Endothelial cell of umbilical vein (primary cell): ENCODE measurements around the gene FOXF1. TPM values are rescaled to one million over a fixed set of nuclear protein-coding genes. Genes with fewer than 3 reads are reported as not detected.

ENCODE experiments used
- BruUV-seq: library from RNA; stranded (reverse); fragments of 400-500 nt; replicated peaks from 2 replicates; lab custom pipeline; 2021; lab: Mats Ljungman, UMichigan
- CTCF ChIA-PET: fragments of 300-600, 350-600 bp; sonication (Branson Sonifier 250); formaldehyde crosslinking; loops from one replicate; lab custom pipeline; 2021; ENCODE audit warnings: antibody characterized with exemption, inconsistent platforms; lab: Charles Lee
- POLR2A ChIA-PET: fragments of 300-600, 350-600 bp; sonication (Branson Sonifier 250); formaldehyde crosslinking; loops from one replicate; lab custom pipeline; 2021; ENCODE audit warnings: antibody characterized with exemption, inconsistent platforms; lab: Charles Lee
- DNase-seq: peaks from one replicate; pipeline ENCODE4 v3.0.0-alpha.2; 2011; ENCODE audit warnings: low read depth, low spot score
- FAIRE-seq: peaks from 2 replicates; lab custom pipeline; 2011; peaks lifted over from hg19 to GRCh38; lab: Jason Lieb, UNC
- H2AFZ ChIP-seq: 2 replicates; pipeline ENCODE4 v1.6.0; 2012; ENCODE audit warnings: low read depth, low read length, control low read depth, inconsistent platforms
- H3K27ac ChIP-seq: 2 replicates; pipeline ENCODE4 v1.5.1; 2011; ENCODE audit warnings: low read depth, mild to moderate bottlenecking, control low read depth, low read length, moderate library complexity; ENCODE audit not compliant: insufficient read depth
- H3K27me3 ChIP-seq, 2 experiments: 2 replicates each; pipeline versions ENCODE4 v1.6.0 to v1.6.1; 2011; ENCODE audit warnings: low read length in 2 of 2, mixed read lengths in 1 of 2; ENCODE audit not compliant: control insufficient read depth in 2 of 2, insufficient read depth in 2 of 2
- H3K36me3 ChIP-seq, 2 experiments: 2 replicates in 1 of 2; 3 replicates in 1 of 2; pipeline ENCODE4 v1.5.1; 2011; ENCODE audit warnings: low read length in 2 of 2, mild to moderate bottlenecking in 1 of 2, moderate library complexity in 1 of 2; ENCODE audit not compliant: control insufficient read depth in 2 of 2, insufficient read depth in 2 of 2; ENCODE audit errors: extremely low read depth in 1 of 2
- H3K4me1 ChIP-seq: 3 replicates; pipeline ENCODE4 v1.5.1; 2011; ENCODE audit warnings: mild to moderate bottlenecking, low read length; ENCODE audit not compliant: control insufficient read depth, insufficient read depth; ENCODE audit errors: extremely low read depth
- H3K4me2 ChIP-seq: 2 replicates; pipeline ENCODE4 v1.6.1; 2011; ENCODE audit warnings: low read length, control low read depth, mixed read lengths; ENCODE audit not compliant: insufficient read depth
- H3K4me3 ChIP-seq, 3 experiments: fragments of 200-600 bp in 1 of 3; sonication (generic), shearing (Covaris generic) in 1 of 3; replicated peaks in 1 of 3; 2 replicates each; pipeline ENCODE4 v1.5.1; 2011 to 2016; ENCODE audit warnings: control low read depth in 3 of 3, low read length in 3 of 3, mild to moderate bottlenecking in 2 of 3, inconsistent platforms in 1 of 3, low read depth in 1 of 3, moderate library complexity in 1 of 3; ENCODE audit not compliant: insufficient read depth in 1 of 3
- H3K79me2 ChIP-seq: 2 replicates; pipeline ENCODE4 v1.6.0; 2012; ENCODE audit warnings: low read length, inconsistent platforms; ENCODE audit not compliant: control insufficient read depth, insufficient read depth
- H3K9ac ChIP-seq: replicated peaks from 2 replicates; pipeline ENCODE3; 2011; ENCODE audit warnings: low read length, control low read depth; ENCODE audit not compliant: insufficient read depth; ENCODE audit errors: extremely low read depth
- H3K9me1 ChIP-seq: replicated peaks from 3 replicates; pipeline ENCODE4 v1.6.0; 2011; ENCODE audit warnings: mild to moderate bottlenecking, low read length; ENCODE audit not compliant: control insufficient read depth, insufficient read depth; ENCODE audit errors: extremely low read depth
- H3K9me3 ChIP-seq: replicated peaks from 2 replicates; pipeline ENCODE4 v1.5.1; 2012; ENCODE audit warnings: low read length, inconsistent platforms; ENCODE audit not compliant: control insufficient read depth, insufficient read depth
- H4K20me1 ChIP-seq: replicated peaks from 2 replicates; pipeline ENCODE3; 2011; ENCODE audit warnings: mild to moderate bottlenecking, low read length; ENCODE audit not compliant: control insufficient read depth, insufficient read depth; ENCODE audit errors: extremely low read depth
- CTCF ChIP-seq, 2 donors: IDR thresholded peaks; 1 replicate in 1 of 2; 2 replicates in 1 of 2; pipeline ENCODE4 v1.5.1; 2011; ENCODE audit warnings: low read length in 2 of 2, mild to moderate bottlenecking in 2 of 2, moderate library complexity in 2 of 2, control low read depth in 1 of 2, inconsistent platforms in 1 of 2, low read depth in 1 of 2; ENCODE audit not compliant: insufficient read depth in 1 of 2; ENCODE audit errors: extremely low read depth in 1 of 2
- EZH2 ChIP-seq: IDR thresholded peaks from 2 replicates; pipeline ENCODE4 v1.6.1; 2012; ENCODE audit warnings: borderline replicate concordance, low read depth, mild to moderate bottlenecking, moderate library complexity, low read length, inconsistent platforms; ENCODE audit not compliant: severe bottlenecking
- FOS ChIP-seq: IDR thresholded peaks from 2 replicates; pipeline ENCODE4 v1.6.1; 2011; ENCODE audit warnings: mild to moderate bottlenecking, low read length, moderate library complexity, borderline replicate concordance; ENCODE audit not compliant: insufficient read depth
- GATA2 ChIP-seq: IDR thresholded peaks from 2 replicates; pipeline ENCODE4 v1.7.0; 2011; ENCODE audit warnings: low read depth, mild to moderate bottlenecking, moderate library complexity, mixed read lengths, low read length; ENCODE audit not compliant: insufficient read length, insufficient read depth
- JUN ChIP-seq: IDR thresholded peaks from 2 replicates; pipeline ENCODE4 v1.6.1; 2011; ENCODE audit warnings: borderline replicate concordance, low read depth; ENCODE audit not compliant: insufficient read length, insufficient read depth
- MAX ChIP-seq: IDR thresholded peaks from 2 replicates; pipeline ENCODE4 v1.6.1; 2011; ENCODE audit not compliant: insufficient read depth, insufficient read length
- MYC ChIP-seq: IDR thresholded peaks from one replicate; pipeline ENCODE4 v1.6.1; 2011; ENCODE audit warnings: mild to moderate bottlenecking, low read depth, low read length
- POLR2A ChIP-seq: IDR thresholded peaks from 2 replicates; pipeline ENCODE4 v1.6.1; 2012; ENCODE audit warnings: low read depth, mild to moderate bottlenecking, control low read depth, low read length
- POLR2AphosphoS5 ChIP-seq: IDR thresholded peaks from 2 replicates; pipeline ENCODE4 v1.6.1; 2012; ENCODE audit warnings: low read depth, mild to moderate bottlenecking, control low read depth, low read length, moderate library complexity; ENCODE audit not compliant: insufficient read depth
- dilution Hi-C: fragments of 300-500 bp; cut with MboI; formaldehyde crosslinking; loops from one replicate; pipeline ENCODE4 v1.15.0; 2019; ENCODE audit warnings: low sequenced_read_pairs; ENCODE audit not compliant: extremely low pct_ligation_motif_present
- intact Hi-C: fragments of 100-400 bp; cut with micrococcal nuclease; formaldehyde crosslinking; loops from one replicate; pipeline ENCODE4 v1.10.0; 2022
- polyA plus RNA-seq, 4 experiments: library from polyadenylated mRNA; depleted of rRNA in 3 of 4; stranded (reverse) in 3 of 4; unstranded in 1 of 4; fragments of >200 nt; gene quantifications; 2 replicates each; pipeline versions ENCODE4 v1.2.1 to v1.2.3, GENCODE V29; 2011 to 2012; ENCODE audit warnings: missing spikeins in 1 of 4
- total RNA-seq: library from RNA; stranded (reverse); gene quantifications from 2 replicates; pipeline ENCODE4 v1.2.3, GENCODE V29; 2021

Gene FOXF1
- total and polyA plus RNA-seq, 2 donors (not counting 3 experiments of a cell fraction or from before 2014, with no cell fraction given) = 1.0 to 1.1 TPM

DNA sequence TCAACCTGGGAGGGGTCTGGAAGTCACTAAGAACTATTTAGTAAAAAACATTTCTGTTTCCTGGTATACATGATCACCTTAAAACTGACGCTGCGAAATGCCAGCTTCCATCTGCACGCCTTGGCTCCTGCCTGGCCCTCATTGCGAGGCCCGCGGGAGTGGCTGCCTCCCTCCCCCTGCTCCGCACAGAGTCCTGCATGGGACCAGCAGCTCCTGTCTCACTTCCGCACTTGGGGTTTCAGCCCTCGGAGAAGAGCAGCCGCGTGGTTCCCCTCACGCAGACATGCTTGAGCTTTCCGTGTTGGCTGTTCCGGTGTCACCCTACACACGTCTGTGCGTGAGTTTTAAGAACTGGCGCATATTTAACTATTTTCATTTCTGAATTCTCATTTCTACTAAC, 26.3 kb downstream of the FOXF1 start:
- dilution Hi-C loops = no loop called here
- POLR2A ChIA-PET = no interaction called here

DNA sequence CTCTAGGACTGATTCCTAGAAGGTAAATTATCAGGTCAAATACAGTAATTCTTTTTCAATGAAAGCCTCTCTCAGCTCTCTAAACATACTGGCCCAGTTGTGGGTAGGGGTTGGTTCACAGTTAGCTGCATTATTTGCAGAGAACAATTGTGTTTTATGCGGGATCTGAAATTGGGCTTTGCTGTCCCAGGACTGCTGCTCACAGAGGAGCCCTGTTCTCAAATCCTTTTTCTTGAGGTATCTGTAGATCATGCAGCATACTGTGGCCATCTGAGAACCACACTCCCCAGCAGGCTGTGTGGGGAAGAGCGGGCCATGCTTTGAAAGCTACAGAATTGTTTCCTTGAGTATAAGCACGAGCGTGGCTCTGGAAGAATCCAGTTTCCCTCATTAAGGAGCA, 27.2 kb downstream of the FOXF1 start:
- TF ChIP-seq POLR2A = no peak
- TF ChIP-seq CTCF (IDR thresholded peaks at IDR 0.05; ENCODE audit: extremely low read depth in 1 of 2, insufficient read depth in 1 of 2, low read depth in 1 of 2, low read length in 2 of 2) = no peak
- TF ChIP-seq FOS = no peak
- no peak for TF ChIP-seq POLR2AphosphoS5
- TF ChIP-seq MAX = no peak
- TF ChIP-seq EZH2 = no peak
- TF ChIP-seq JUN = no peak
- TF ChIP-seq MYC = no peak
- no peak for TF ChIP-seq GATA2
- DNase-seq (no peak), FAIRE-seq (no peak)
- no peak overlapping the region for H3K9ac ChIP-seq
- H3K79me2 ChIP-seq = no peaks in the 10 kb centered on the region
- intact Hi-C loops (no loop called here), dilution Hi-C loops (no loop called here)
- POLR2A ChIA-PET = no interaction called here
- H3K36me3 ChIP-seq = peaks cover 3 to 36% of the 10 kb centered on the region in 2 experiments
- no TSS peak for BruUV-seq
- H3K27ac ChIP-seq = no peak overlapping the region
- no peak overlapping the region for H3K4me2 ChIP-seq
- H4K20me1 ChIP-seq = no peaks in the 10 kb centered on the region
- H3K27me3 ChIP-seq = no peaks in the 10 kb centered on the region
- no peak overlapping the region for H3K4me3 ChIP-seq
- H2AFZ ChIP-seq = no peak overlapping the region
- CTCF ChIA-PET = no interaction called here
- no peaks in the 10 kb centered on the region for H3K4me1 ChIP-seq
- no peaks in the 10 kb centered on the region for H3K9me1 ChIP-seq
- H3K9me3 ChIP-seq = no peaks in the 10 kb centered on the region

More for the DNA sequence above, 26.3 kb downstream of the FOXF1 start:
- TF ChIP-seq MYC (no peak), GATA2 (no peak), POLR2A (no peak), JUN (no peak), MAX (no peak), EZH2 (no peak)
- CTCF ChIA-PET = interaction anchor here (1.0 to 1.5 kb wide), 2 partner anchors 9 to 762 kb away, joined by 3 read pairs; no protein-coding TSS in a partner anchor
- no peak overlapping the region for H3K27ac ChIP-seq
- no peaks in the 10 kb centered on the region for H3K4me1 ChIP-seq
- H3K9me3 ChIP-seq = no peaks in the 10 kb centered on the region
- no peak for FAIRE-seq
- intact Hi-C loops = no loop called here
- H3K4me3 ChIP-seq = no peak overlapping the region
- H3K9me1 ChIP-seq = no peaks in the 10 kb centered on the region
- H3K9ac ChIP-seq = no peak overlapping the region
- no TSS peak for BruUV-seq
- no peak overlapping the region for H3K4me2 ChIP-seq
- no peaks in the 10 kb centered on the region for H3K79me2 ChIP-seq
- H4K20me1 ChIP-seq = no peaks in the 10 kb centered on the region
- DNase-seq = no peak
- peaks cover 3 to 29% of the 10 kb centered on the region in 2 experiments for H3K36me3 ChIP-seq
- no peak overlapping the region for H2AFZ ChIP-seq
- H3K27me3 ChIP-seq = no peaks in the 10 kb centered on the region
